Upper lobe of left lung (tissue), 6 donors: ENCODE measurements around the gene DNAJB8. TPM values are rescaled to one million over a fixed set of nuclear protein-coding genes. Genes with fewer than 3 reads are reported as not detected.

Experiments used
- ATAC-seq, 2 donors: fragments of 200-7000 bp; cut with Tn5 transposase; one replicate each; pipeline ENCODE4 v1.9.1; 2022; ENCODE audit warnings: mild to moderate bottlenecking in 2 of 2, moderate library complexity in 2 of 2; ENCODE audit not compliant: low FRiP score in 2 of 2
- DNase-seq, 2 donors: peaks; one replicate each; pipeline ENCODE4 v3.0.0-alpha.2; 2019 to 2020
- H3K27ac ChIP-seq, 4 donors: fragments of 200-600 bp; sonication (generic); one replicate each; pipeline ENCODE4 v1.5.1; 2016 to 2019
- H3K27me3 ChIP-seq, 4 donors: fragments of 200-600 bp; sonication (generic); one replicate each; pipeline ENCODE4 v1.5.1; 2017 to 2019
- H3K36me3 ChIP-seq, 4 donors: fragments of 200-600 bp; sonication (generic); one replicate each; pipeline ENCODE4 v1.5.1; 2016 to 2019
- H3K4me1 ChIP-seq, 4 donors: fragments of 200-600 bp; sonication (generic); one replicate each; pipeline ENCODE4 v1.5.1; 2018 to 2019
- H3K4me3 ChIP-seq, 4 donors: fragments of 200-600 bp; sonication (generic); one replicate each; pipeline ENCODE4 v1.5.1; 2017 to 2019; ENCODE audit warnings: mild to moderate bottlenecking in 2 of 4, moderate library complexity in 1 of 4
- H3K9me3 ChIP-seq, 4 donors: fragments of 200-600 bp; sonication (generic); one replicate each; pipeline ENCODE4 v1.5.1; 2018 to 2019
- EP300 ChIP-seq, 4 donors: sonication (generic); formaldehyde crosslinking; IDR thresholded peaks; one replicate each; pipeline ENCODE4 v1.5.1; 2017; ENCODE audit warnings: antibody characterized with exemption in 4 of 4, control low read depth in 2 of 4
- POLR2A ChIP-seq, 4 donors: fragments of 450-650 bp; IDR thresholded peaks; one replicate each; pipeline ENCODE4 v1.5.1; 2016 to 2017; ENCODE audit warnings: antibody characterized with exemption in 4 of 4, mild to moderate bottlenecking in 2 of 4
- POLR2AphosphoS5 ChIP-seq, 2 donors: sonication (generic); formaldehyde crosslinking; IDR thresholded peaks; one replicate each; pipeline ENCODE4 v1.5.1; 2017; ENCODE audit warnings: antibody characterized with exemption in 2 of 2
- WGBS, 2 donors: methylation state at CpG; one replicate each; pipeline ENCODE4 v1.1.5; 2017 to 2018; 5-methylcytosine and 5-hydroxymethylcytosine counted together
- total RNA-seq, 6 donors: library from RNA; depleted of rRNA in 4 of 6; stranded (reverse); fragments of >200 nt in 4 of 6; gene quantifications; one replicate each; pipeline versions ENCODE4 v1.1.0 to v1.2.1, GENCODE V29; 2016 to 2021
- TF ChIP-seq, protein P1 (sequence below), 6 experiments: fragments of 450-650 bp in 4 of 6; fragments of 200-600 bp in 2 of 6; sonication (generic) in 2 of 6; IDR thresholded peaks; one replicate each; pipeline ENCODE4 v1.5.1; 2016 to 2019; ENCODE audit warnings: antibody characterized with exemption in 6 of 6
- donor health status: DM: no; HTN: no; CAD: no; lungs with moderate emphysema.
- donor health status: DM: no; HTN: yes; CAD: no; lungs with severe emphysema.

The DNAJB8 gene
- total RNA-seq, 6 donors from 2014 or later = not detected

- TF ChIP-seq, protein P1, sequence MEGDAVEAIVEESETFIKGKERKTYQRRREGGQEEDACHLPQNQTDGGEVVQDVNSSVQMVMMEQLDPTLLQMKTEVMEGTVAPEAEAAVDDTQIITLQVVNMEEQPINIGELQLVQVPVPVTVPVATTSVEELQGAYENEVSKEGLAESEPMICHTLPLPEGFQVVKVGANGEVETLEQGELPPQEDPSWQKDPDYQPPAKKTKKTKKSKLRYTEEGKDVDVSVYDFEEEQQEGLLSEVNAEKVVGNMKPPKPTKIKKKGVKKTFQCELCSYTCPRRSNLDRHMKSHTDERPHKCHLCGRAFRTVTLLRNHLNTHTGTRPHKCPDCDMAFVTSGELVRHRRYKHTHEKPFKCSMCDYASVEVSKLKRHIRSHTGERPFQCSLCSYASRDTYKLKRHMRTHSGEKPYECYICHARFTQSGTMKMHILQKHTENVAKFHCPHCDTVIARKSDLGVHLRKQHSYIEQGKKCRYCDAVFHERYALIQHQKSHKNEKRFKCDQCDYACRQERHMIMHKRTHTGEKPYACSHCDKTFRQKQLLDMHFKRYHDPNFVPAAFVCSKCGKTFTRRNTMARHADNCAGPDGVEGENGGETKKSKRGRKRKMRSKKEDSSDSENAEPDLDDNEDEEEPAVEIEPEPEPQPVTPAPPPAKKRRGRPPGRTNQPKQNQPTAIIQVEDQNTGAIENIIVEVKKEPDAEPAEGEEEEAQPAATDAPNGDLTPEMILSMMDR (IDR thresholded peaks at IDR 0.05) = no peak
- TF ChIP-seq POLR2A (IDR thresholded peaks at IDR 0.05) (no peak), POLR2AphosphoS5 (IDR thresholded peaks at IDR 0.05) (no peak)
- DNase-seq = no peak
- no peak for ATAC-seq
- Histone ChIP-seq H3K4me3 (no peak overlapping the region), H3K27ac (no peak overlapping the region), H3K36me3 (peaks cover 0 to 16% (median 0%) of the 10 kb centered on the region in 4 donors), H3K9me3 (no peaks in the 10 kb centered on the region), H3K4me1 (peaks cover 6 to 14% (median 10%) of the 10 kb centered on the region in 4 donors), H3K27me3 (peaks cover 0 to 6% (median 2%) of the 10 kb centered on the region in 4 donors)
- WGBS, 2 donors = 74 to 76% methylated on average over 3 to 5 of the region's 5 CpGs
These were observed 10.0 kb upstream of the DNAJB8 start for GRCh38 chr3:128476659-128477058.

DNA sequence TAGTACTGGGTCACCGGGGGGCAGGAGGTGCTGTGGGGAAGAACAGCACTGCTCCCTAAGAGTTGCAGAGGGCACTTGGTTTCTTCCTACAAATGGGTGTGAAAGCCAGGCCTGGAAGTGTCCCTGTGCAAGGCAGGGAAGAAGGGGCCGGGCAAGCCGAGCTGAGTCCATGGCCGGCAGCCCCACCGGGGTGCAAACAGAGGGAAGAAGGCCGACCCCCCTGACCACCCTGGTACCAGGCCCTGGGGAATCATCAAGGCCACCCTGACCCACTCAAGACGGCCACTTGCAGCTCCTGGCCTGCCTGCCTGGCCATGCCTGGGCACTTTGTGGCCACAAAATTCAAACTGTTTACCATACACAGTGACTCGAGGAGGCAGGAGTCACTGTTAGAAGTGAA is 8.7 kb upstream of the DNAJB8 start:
- TF ChIP-seq, protein P1 (IDR thresholded peaks at IDR 0.05) = no peak
- no peak for TF ChIP-seq EP300 (IDR thresholded peaks at IDR 0.05)
- no peak for TF ChIP-seq POLR2A (IDR thresholded peaks at IDR 0.05)
- no peak for TF ChIP-seq POLR2AphosphoS5 (IDR thresholded peaks at IDR 0.05)
- H3K27ac ChIP-seq = no peak overlapping the region
- peaks cover 0 to 8% (median 0%) of the 10 kb centered on the region in 4 donors for H3K36me3 ChIP-seq
- ATAC-seq (no peak), DNase-seq (no peak)
- WGBS, 2 donors = 84 to 93% methylated on average over 8 of the region's 8 CpGs
- no peaks in the 10 kb centered on the region for H3K27me3 ChIP-seq
- H3K4me1 ChIP-seq = peaks cover 0 to 3% (median 1%) of the 10 kb centered on the region in 4 donors
- H3K9me3 ChIP-seq = no peaks in the 10 kb centered on the region
- H3K4me3 ChIP-seq = no peak overlapping the region

- no peak overlapping the region for H3K4me3 ChIP-seq
- H3K4me1 ChIP-seq = no peaks in the 10 kb centered on the region
- H3K27ac ChIP-seq = no peak overlapping the region
- ATAC-seq (no peak), DNase-seq (no peak)
- 55 to 83% methylated on average over 3 to 4 of the region's 4 CpGs for WGBS, 2 donors
- TF ChIP-seq POLR2A (IDR thresholded peaks at IDR 0.05) (no peak), POLR2AphosphoS5 (IDR thresholded peaks at IDR 0.05) (no peak), EP300 (IDR thresholded peaks at IDR 0.05) (no peak)
- TF ChIP-seq, protein P1 (IDR thresholded peaks at IDR 0.05) = no peak
- H3K27me3 ChIP-seq = no peaks in the 10 kb centered on the region
- H3K36me3 ChIP-seq = no peaks in the 10 kb centered on the region
- H3K9me3 ChIP-seq = no peaks in the 10 kb centered on the region
These were observed 7.0 kb upstream of the DNAJB8 start for GRCh38 chr3:128473737-128474136.

DNA sequence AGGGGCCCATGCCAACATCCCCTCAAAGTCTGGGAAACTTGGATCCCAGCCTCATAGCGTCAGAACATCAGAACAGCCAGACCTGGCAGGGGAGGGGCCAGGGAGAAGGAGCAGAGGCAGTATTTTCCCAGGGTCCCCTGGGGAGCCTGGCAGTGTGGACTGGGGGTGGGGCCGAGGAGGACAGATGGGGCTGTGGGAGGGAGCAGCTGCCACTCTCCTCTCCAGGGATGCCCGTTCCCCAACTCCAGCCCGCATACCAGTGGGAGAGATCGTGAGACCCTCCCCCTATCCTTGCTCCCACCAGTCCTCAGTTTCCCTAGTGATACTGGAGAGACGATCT is 6.5 kb upstream of the DNAJB8 start:
- no peak for ATAC-seq
- H3K36me3 ChIP-seq = no peaks in the 10 kb centered on the region
- no peaks in the 10 kb centered on the region for H3K27me3 ChIP-seq
- 44 to 53% methylated on average over 4 to 6 of the region's 6 CpGs for WGBS, 2 donors
- DNase-seq = no peak
- H3K4me1 ChIP-seq = no peaks in the 10 kb centered on the region
- H3K27ac ChIP-seq = no peak overlapping the region
- TF ChIP-seq EP300 (IDR thresholded peaks at IDR 0.05) (no peak), POLR2AphosphoS5 (IDR thresholded peaks at IDR 0.05) (no peak), POLR2A (IDR thresholded peaks at IDR 0.05) (no peak)
- TF ChIP-seq, protein P1 (IDR thresholded peaks at IDR 0.05) = no peak
- H3K9me3 ChIP-seq = no peaks in the 10 kb centered on the region
- H3K4me3 ChIP-seq = no peak overlapping the region

- H3K4me1 ChIP-seq = no peaks in the 10 kb centered on the region
- DNase-seq (no peak), ATAC-seq (no peak)
- WGBS, 2 donors = 82 to 85% methylated on average over 5 to 13 of the region's 13 CpGs
- no peaks in the 10 kb centered on the region for H3K27me3 ChIP-seq
- no peaks in the 10 kb centered on the region for H3K36me3 ChIP-seq
- no peak overlapping the region for H3K27ac ChIP-seq
- no peaks in the 10 kb centered on the region for H3K9me3 ChIP-seq
- no peak overlapping the region for H3K4me3 ChIP-seq
- TF ChIP-seq, protein P1 (IDR thresholded peaks at IDR 0.05) = no peak
- TF ChIP-seq EP300 (IDR thresholded peaks at IDR 0.05) (no peak), POLR2A (IDR thresholded peaks at IDR 0.05) (no peak), POLR2AphosphoS5 (IDR thresholded peaks at IDR 0.05) (no peak)
These were observed 5.9 kb upstream of the DNAJB8 start for GRCh38 chr3:128472449-128473179.
